Endothelial cell of umbilical vein (primary cell): ENCODE results near the gene FRA10AC1. TPM values are rescaled to one million over a fixed set of nuclear protein-coding genes. Genes with fewer than 3 reads are reported as not detected.
A peak's percentile ranks its signal among the peaks of the same experiment; 100 is the strongest.

Source experiments
- BruUV-seq: library from RNA; stranded (reverse); fragments of 400-500 nt; replicated peaks from 2 replicates; lab custom pipeline; 2021; lab: Mats Ljungman, UMichigan
- CTCF ChIA-PET: fragments of 300-600, 350-600 bp; sonication (Branson Sonifier 250); formaldehyde crosslinking; loops from one replicate; lab custom pipeline; 2021; ENCODE audit warnings: antibody characterized with exemption, inconsistent platforms; lab: Charles Lee
- POLR2A ChIA-PET: fragments of 300-600, 350-600 bp; sonication (Branson Sonifier 250); formaldehyde crosslinking; loops from one replicate; lab custom pipeline; 2021; ENCODE audit warnings: antibody characterized with exemption, inconsistent platforms; lab: Charles Lee
- DNase-seq: peaks from one replicate; pipeline ENCODE4 v3.0.0-alpha.2; 2011; ENCODE audit warnings: low read depth, low spot score
- FAIRE-seq: peaks from 2 replicates; lab custom pipeline; 2011; peaks lifted over from hg19 to GRCh38; lab: Jason Lieb, UNC
- H2AFZ ChIP-seq: 2 replicates; pipeline ENCODE4 v1.6.0; 2012; ENCODE audit warnings: low read depth, low read length, control low read depth, inconsistent platforms
- H3K27ac ChIP-seq: 2 replicates; pipeline ENCODE4 v1.5.1; 2011; ENCODE audit warnings: low read depth, mild to moderate bottlenecking, control low read depth, low read length, moderate library complexity; ENCODE audit not compliant: insufficient read depth
- H3K27me3 ChIP-seq, 2 experiments: 2 replicates each; pipeline versions ENCODE4 v1.6.0 to v1.6.1; 2011; ENCODE audit warnings: low read length in 2 of 2, mixed read lengths in 1 of 2; ENCODE audit not compliant: control insufficient read depth in 2 of 2, insufficient read depth in 2 of 2
- H3K36me3 ChIP-seq, 2 experiments: 2 replicates in 1 of 2; 3 replicates in 1 of 2; pipeline ENCODE4 v1.5.1; 2011; ENCODE audit warnings: low read length in 2 of 2, mild to moderate bottlenecking in 1 of 2, moderate library complexity in 1 of 2; ENCODE audit not compliant: control insufficient read depth in 2 of 2, insufficient read depth in 2 of 2; ENCODE audit errors: extremely low read depth in 1 of 2
- H3K4me1 ChIP-seq: 3 replicates; pipeline ENCODE4 v1.5.1; 2011; ENCODE audit warnings: mild to moderate bottlenecking, low read length; ENCODE audit not compliant: control insufficient read depth, insufficient read depth; ENCODE audit errors: extremely low read depth
- H3K4me2 ChIP-seq: 2 replicates; pipeline ENCODE4 v1.6.1; 2011; ENCODE audit warnings: low read length, control low read depth, mixed read lengths; ENCODE audit not compliant: insufficient read depth
- H3K4me3 ChIP-seq, 3 experiments: fragments of 200-600 bp in 1 of 3; sonication (generic), shearing (Covaris generic) in 1 of 3; replicated peaks in 1 of 3; 2 replicates each; pipeline ENCODE4 v1.5.1; 2011 to 2016; ENCODE audit warnings: control low read depth in 3 of 3, low read length in 3 of 3, mild to moderate bottlenecking in 2 of 3, inconsistent platforms in 1 of 3, low read depth in 1 of 3, moderate library complexity in 1 of 3; ENCODE audit not compliant: insufficient read depth in 1 of 3
- H3K79me2 ChIP-seq: 2 replicates; pipeline ENCODE4 v1.6.0; 2012; ENCODE audit warnings: low read length, inconsistent platforms; ENCODE audit not compliant: control insufficient read depth, insufficient read depth
- H3K9ac ChIP-seq: replicated peaks from 2 replicates; pipeline ENCODE3; 2011; ENCODE audit warnings: low read length, control low read depth; ENCODE audit not compliant: insufficient read depth; ENCODE audit errors: extremely low read depth
- H3K9me1 ChIP-seq: replicated peaks from 3 replicates; pipeline ENCODE4 v1.6.0; 2011; ENCODE audit warnings: mild to moderate bottlenecking, low read length; ENCODE audit not compliant: control insufficient read depth, insufficient read depth; ENCODE audit errors: extremely low read depth
- H3K9me3 ChIP-seq: replicated peaks from 2 replicates; pipeline ENCODE4 v1.5.1; 2012; ENCODE audit warnings: low read length, inconsistent platforms; ENCODE audit not compliant: control insufficient read depth, insufficient read depth
- H4K20me1 ChIP-seq: replicated peaks from 2 replicates; pipeline ENCODE3; 2011; ENCODE audit warnings: mild to moderate bottlenecking, low read length; ENCODE audit not compliant: control insufficient read depth, insufficient read depth; ENCODE audit errors: extremely low read depth
- EZH2 ChIP-seq: IDR thresholded peaks from 2 replicates; pipeline ENCODE4 v1.6.1; 2012; ENCODE audit warnings: borderline replicate concordance, low read depth, mild to moderate bottlenecking, moderate library complexity, low read length, inconsistent platforms; ENCODE audit not compliant: severe bottlenecking
- FOS ChIP-seq: IDR thresholded peaks from 2 replicates; pipeline ENCODE4 v1.6.1; 2011; ENCODE audit warnings: mild to moderate bottlenecking, low read length, moderate library complexity, borderline replicate concordance; ENCODE audit not compliant: insufficient read depth
- JUN ChIP-seq: IDR thresholded peaks from 2 replicates; pipeline ENCODE4 v1.6.1; 2011; ENCODE audit warnings: borderline replicate concordance, low read depth; ENCODE audit not compliant: insufficient read length, insufficient read depth
- MYC ChIP-seq: IDR thresholded peaks from one replicate; pipeline ENCODE4 v1.6.1; 2011; ENCODE audit warnings: mild to moderate bottlenecking, low read depth, low read length
- dilution Hi-C: fragments of 300-500 bp; cut with MboI; formaldehyde crosslinking; loops from one replicate; pipeline ENCODE4 v1.15.0; 2019; ENCODE audit warnings: low sequenced_read_pairs; ENCODE audit not compliant: extremely low pct_ligation_motif_present
- intact Hi-C: fragments of 100-400 bp; cut with micrococcal nuclease; formaldehyde crosslinking; loops from one replicate; pipeline ENCODE4 v1.10.0; 2022
- polyA plus RNA-seq, 4 experiments: library from polyadenylated mRNA; depleted of rRNA in 3 of 4; stranded (reverse) in 3 of 4; unstranded in 1 of 4; fragments of >200 nt; gene quantifications; 2 replicates each; pipeline versions ENCODE4 v1.2.1 to v1.2.3, GENCODE V29; 2011 to 2012; ENCODE audit warnings: missing spikeins in 1 of 4
- total RNA-seq: library from RNA; stranded (reverse); gene quantifications from 2 replicates; pipeline ENCODE4 v1.2.3, GENCODE V29; 2021
- TF ChIP-seq, protein P1 (sequence below): IDR thresholded peaks from 2 replicates; pipeline ENCODE4 v1.6.1; 2011; ENCODE audit not compliant: insufficient read depth, insufficient read length
- TF ChIP-seq, protein P2 (sequence below), 2 donors: IDR thresholded peaks; 1 replicate in 1 of 2; 2 replicates in 1 of 2; pipeline ENCODE4 v1.5.1; 2011; ENCODE audit warnings: low read length in 2 of 2, mild to moderate bottlenecking in 2 of 2, moderate library complexity in 2 of 2, control low read depth in 1 of 2, inconsistent platforms in 1 of 2, low read depth in 1 of 2; ENCODE audit not compliant: insufficient read depth in 1 of 2; ENCODE audit errors: extremely low read depth in 1 of 2

The FRA10AC1 gene
- total and polyA plus RNA-seq, 2 donors (not counting 3 experiments of a cell fraction or from before 2014, with no cell fraction given): 4.0 to 24.4 TPM

DNA sequence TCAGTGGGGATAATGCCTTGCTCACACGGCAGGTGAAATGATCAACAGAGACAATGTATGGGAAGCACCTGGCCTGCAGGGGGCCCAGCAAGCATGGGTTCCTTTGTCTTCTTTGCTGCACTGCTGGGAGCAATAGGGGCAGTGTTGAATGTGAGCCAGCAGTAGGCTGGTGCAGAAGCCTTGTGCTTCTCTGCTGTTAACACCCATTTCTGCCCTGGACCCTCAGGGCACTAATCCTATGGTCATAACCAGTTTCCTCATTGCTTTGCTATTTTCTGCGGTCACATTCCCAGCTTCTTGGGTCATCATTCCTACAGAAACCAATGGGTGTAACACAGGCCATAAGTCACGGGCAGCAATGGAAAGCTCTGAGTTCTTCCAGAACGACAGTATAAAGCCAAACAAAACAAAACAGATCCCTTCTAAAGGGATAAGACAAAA is 44.5 kb upstream of the FRA10AC1 start:
- H3K9me1 ChIP-seq: no peaks in the 10 kb centered on the region
- no peak overlapping the region for H3K9ac ChIP-seq
- H3K27me3 ChIP-seq: peaks cover 2 to 4% of the 10 kb centered on the region in 2 experiments
- no peak for FAIRE-seq
- no TSS peak for BruUV-seq
- H3K36me3 ChIP-seq: no peaks in the 10 kb centered on the region
- H3K27ac ChIP-seq: no peak overlapping the region
- ChIA-PET CTCF (interaction anchor here (0.8 kb wide), 1 partner anchor 44 kb away, joined by 4 read pairs; no protein-coding TSS in a partner anchor), POLR2A (no interaction called here)
- no peak for TF ChIP-seq EZH2
- TF ChIP-seq, protein P1, sequence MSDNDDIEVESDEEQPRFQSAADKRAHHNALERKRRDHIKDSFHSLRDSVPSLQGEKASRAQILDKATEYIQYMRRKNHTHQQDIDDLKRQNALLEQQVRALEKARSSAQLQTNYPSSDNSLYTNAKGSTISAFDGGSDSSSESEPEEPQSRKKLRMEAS: no peak
- TF ChIP-seq, protein P2, sequence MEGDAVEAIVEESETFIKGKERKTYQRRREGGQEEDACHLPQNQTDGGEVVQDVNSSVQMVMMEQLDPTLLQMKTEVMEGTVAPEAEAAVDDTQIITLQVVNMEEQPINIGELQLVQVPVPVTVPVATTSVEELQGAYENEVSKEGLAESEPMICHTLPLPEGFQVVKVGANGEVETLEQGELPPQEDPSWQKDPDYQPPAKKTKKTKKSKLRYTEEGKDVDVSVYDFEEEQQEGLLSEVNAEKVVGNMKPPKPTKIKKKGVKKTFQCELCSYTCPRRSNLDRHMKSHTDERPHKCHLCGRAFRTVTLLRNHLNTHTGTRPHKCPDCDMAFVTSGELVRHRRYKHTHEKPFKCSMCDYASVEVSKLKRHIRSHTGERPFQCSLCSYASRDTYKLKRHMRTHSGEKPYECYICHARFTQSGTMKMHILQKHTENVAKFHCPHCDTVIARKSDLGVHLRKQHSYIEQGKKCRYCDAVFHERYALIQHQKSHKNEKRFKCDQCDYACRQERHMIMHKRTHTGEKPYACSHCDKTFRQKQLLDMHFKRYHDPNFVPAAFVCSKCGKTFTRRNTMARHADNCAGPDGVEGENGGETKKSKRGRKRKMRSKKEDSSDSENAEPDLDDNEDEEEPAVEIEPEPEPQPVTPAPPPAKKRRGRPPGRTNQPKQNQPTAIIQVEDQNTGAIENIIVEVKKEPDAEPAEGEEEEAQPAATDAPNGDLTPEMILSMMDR (IDR thresholded peaks at IDR 0.05; ENCODE audit: extremely low read depth in 1 of 2, insufficient read depth in 1 of 2, low read depth in 1 of 2, low read length in 2 of 2): no peak
- TF ChIP-seq FOS: no peak
- TF ChIP-seq JUN: no peak
- TF ChIP-seq MYC: no peak
- H2AFZ ChIP-seq: no peak overlapping the region
- no peaks in the 10 kb centered on the region for H3K4me1 ChIP-seq
- no peaks in the 10 kb centered on the region for H4K20me1 ChIP-seq
- dilution Hi-C loops (no loop called here), intact Hi-C loops (no loop called here)
- H3K79me2 ChIP-seq: no peaks in the 10 kb centered on the region
- DNase-seq: peak; percentile 2
- H3K4me3 ChIP-seq: no peak overlapping the region
- no peaks in the 10 kb centered on the region for H3K9me3 ChIP-seq
- H3K4me2 ChIP-seq: no peak overlapping the region
